AG10803 (cell line): Measurements from ENCODE around the gene MAMLD1.

Experiments used
- DNase-seq: peaks from one replicate; pipeline ENCODE4 v3.0.0; 2010; ENCODE audit warnings: low read depth
- H3K4me3 ChIP-seq: 2 replicates; pipeline ENCODE4 v1.5.1; 2011; ENCODE audit warnings: mild to moderate bottlenecking, low read length, control low read depth
- CTCF ChIP-seq: conservative IDR thresholded peaks from 2 replicates; pipeline ENCODE4 v1.5.1; 2011; ENCODE audit warnings: mild to moderate bottlenecking, low read length, control low read depth, inconsistent platforms

The MAMLD1 gene

DNA sequence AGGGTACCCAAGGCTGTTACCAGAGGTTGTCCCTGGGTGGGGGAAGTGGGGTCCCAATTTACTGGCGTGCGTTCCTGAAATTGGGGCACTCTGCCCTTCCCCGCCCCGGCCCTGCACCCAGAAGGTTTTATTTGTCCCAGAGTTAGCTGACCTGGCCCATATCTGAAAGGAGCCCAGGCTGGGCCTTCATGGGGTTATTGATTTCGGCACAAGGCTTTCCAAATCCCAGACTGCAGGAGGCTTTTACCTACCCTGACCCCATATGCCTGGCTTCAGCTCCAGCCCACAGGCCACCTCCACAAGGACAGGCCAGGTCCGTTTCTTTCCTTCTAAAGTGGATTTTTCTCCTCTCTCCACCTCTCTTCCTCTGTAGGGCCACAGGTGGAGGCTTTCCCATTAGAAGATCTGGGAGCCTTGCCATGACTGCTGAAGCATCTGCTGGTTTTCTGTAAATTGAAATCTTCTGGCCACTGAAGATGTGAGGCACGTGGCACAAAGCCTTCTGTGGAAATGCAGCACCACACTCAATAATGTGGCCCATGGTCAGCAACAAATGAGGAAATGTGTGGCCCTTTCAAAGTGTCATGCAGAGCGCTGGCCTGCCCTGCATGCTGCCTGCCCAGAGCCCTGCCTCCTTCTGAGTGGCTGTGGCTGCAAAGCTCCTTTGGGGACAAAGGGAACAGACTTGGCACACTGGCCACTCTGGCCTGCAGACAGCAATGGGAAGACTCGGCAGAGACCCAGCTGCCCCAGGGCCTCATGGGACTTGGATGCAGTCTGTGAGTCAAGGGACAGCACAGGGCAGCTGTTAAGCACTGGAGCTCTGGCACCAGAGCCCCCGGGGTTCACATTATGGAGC lies 162.2 kb downstream of the MAMLD1 start:
- no peak overlapping the region for H3K4me3 ChIP-seq
- no peak for TF ChIP-seq CTCF
- DNase-seq: no peak

DNA sequence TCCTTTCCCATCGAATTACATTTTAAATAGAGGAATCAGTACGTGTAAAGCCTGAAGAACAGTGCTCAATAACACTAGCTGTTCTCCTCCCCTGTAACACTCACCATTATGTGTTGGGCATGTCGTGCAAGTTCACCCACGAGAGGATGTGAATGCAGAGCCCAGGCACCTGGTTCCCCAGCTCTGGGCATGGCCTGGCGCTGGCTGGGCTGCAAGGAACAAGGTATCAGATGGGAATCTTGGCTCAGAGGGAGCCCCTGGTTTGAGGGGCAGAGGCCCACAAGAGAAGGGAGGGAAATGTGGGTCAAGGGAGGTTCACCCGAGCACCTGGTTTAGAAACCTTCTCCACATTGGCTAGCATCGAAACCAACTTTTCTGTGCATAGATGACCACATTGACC lies 163.6 kb downstream of the MAMLD1 start:
- TF ChIP-seq CTCF: no peak
- no peak overlapping the region for H3K4me3 ChIP-seq
- no peak for DNase-seq

GRCh38 chrX:150527108-150527507 lies 164.0 kb downstream of the MAMLD1 start:
- no peak for DNase-seq

DNA sequence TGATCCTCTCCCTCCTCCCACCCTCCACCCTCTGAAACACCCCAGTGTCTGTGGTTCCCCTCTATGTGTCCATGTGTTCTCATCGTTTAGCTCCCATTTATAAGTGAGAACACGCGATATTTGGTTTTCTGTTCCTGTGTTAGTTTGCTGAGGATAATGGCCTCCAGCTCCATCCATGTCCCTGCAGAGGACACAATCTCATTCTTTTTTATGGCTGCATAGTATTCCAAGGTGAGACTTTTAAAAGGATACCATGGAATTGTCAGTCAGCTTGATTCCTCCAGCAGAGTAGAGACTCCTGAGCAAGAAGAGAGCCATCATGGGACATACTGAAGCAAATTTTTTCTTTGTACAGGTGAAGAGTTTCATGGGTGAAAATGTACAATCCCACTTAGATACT lies 166.5 kb downstream of the MAMLD1 start:
- no peak overlapping the region for H3K4me3 ChIP-seq
- no peak for DNase-seq
- no peak for TF ChIP-seq CTCF

More at GRCh38 chrX:150527108-150527507, 164.0 kb downstream of the MAMLD1 start:
- H3K4me3 ChIP-seq: no peak overlapping the region
- TF ChIP-seq CTCF: no peak

- no peak for DNase-seq
- no peak for TF ChIP-seq CTCF
- H3K4me3 ChIP-seq: no peak overlapping the region
These were observed 167.7 kb downstream of the MAMLD1 start for GRCh38 chrX:150530821-150531220.

DNA sequence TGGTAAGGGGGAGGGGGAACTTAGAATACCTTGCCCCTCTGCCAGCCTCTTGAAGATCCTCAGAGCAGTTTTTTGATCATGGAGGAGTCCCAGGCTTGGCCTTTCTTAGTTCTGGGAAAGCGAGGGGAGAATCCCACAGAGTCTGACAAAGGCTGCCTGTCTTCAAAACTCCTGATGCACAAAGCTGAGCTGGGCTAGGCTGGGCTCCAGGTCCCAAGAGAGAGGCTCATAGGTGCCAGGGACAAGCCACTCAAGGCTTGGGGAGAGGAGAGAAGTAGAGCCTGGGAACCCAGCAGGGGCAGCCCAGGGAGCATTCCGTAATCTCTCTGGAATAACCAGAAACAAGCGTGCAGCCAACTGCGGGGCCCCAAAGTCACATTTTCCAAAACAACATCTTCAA lies 168.3 kb downstream of the MAMLD1 start:
- no peak for DNase-seq
- H3K4me3 ChIP-seq: no peak overlapping the region
- no peak for TF ChIP-seq CTCF

DNA sequence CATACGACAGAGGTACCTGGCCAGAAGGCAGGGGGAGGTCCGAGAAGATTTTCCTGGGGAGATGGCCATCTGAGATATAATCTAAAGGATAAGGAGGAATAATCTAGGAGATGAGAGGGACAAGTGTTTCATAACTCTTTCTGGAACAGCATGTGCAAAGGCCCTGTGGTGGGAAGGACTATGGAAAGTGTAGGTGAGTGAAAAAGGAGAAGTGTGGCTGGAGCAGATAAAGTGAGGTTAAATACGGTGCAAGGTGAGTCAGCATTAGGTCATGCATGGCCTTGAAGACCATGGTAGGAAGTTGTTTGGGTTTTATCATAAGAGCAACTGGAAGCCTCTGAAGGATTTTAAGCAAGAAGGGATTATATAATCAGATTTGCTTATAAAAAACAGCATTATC lies 170.7 kb downstream of the MAMLD1 start:
- TF ChIP-seq CTCF: no peak
- DNase-seq: no peak
- no peak overlapping the region for H3K4me3 ChIP-seq
